ENCODE results near the gene EPGN.

Gene EPGN

GRCh38 chr4:74308215-74308614 is at the start of gene EPGN:
TSS of gene EPGN (plus strand) at chr4:74308470. CDS start at chr4:74308534, 64 bp downstream.
- no peak for DNase-seq

- no peak for DNase-seq
Observed at GRCh38 chr4:74258963-74259362, 49.3 kb upstream of the EPGN start.

- no peak for DNase-seq
Observed at GRCh38 chr4:74260036-74260435, 48.2 kb upstream of the EPGN start.

- peak in 1 of 2 experiments; percentile 1 for DNase-seq
Observed at GRCh38 chr4:74262522-74262921, 45.7 kb upstream of the EPGN start.

GRCh38 chr4:74263551-74263950 is 44.7 kb upstream of the EPGN start:
- DNase-seq = no peak

- DNase-seq = no peak
Observed at GRCh38 chr4:74266081-74266480, 42.2 kb upstream of the EPGN start.

GRCh38 chr4:74267998-74268606 is 40.2 kb upstream of the EPGN start:
- no peak for DNase-seq

- DNase-seq = no peak
Observed at GRCh38 chr4:74268643-74269042, 39.6 kb upstream of the EPGN start.

GRCh38 chr4:74278490-74278889 is 29.8 kb upstream of the EPGN start:
- no peak for DNase-seq

GRCh38 chr4:74279716-74280115 is 28.6 kb upstream of the EPGN start:
- DNase-seq = no peak

GRCh38 chr4:74282926-74283325 is 25.3 kb upstream of the EPGN start:
- DNase-seq = no peak

GRCh38 chr4:74283614-74284013 is 24.7 kb upstream of the EPGN start:
- no peak for DNase-seq

GRCh38 chr4:74284053-74284452 is 24.2 kb upstream of the EPGN start:
- DNase-seq = no peak

GRCh38 chr4:74287164-74287563 is 21.1 kb upstream of the EPGN start:
- DNase-seq = no peak

- no peak for DNase-seq
Observed at GRCh38 chr4:74287791-74288190, 20.5 kb upstream of the EPGN start.

GRCh38 chr4:74291471-74291870 is 16.8 kb upstream of the EPGN start:
- no peak for DNase-seq

- no peak for DNase-seq
Observed at GRCh38 chr4:74292111-74292870, 16.0 kb upstream of the EPGN start.

GRCh38 chr4:74293558-74293957 is 14.7 kb upstream of the EPGN start:
- DNase-seq = no peak

- DNase-seq = no peak
Observed at GRCh38 chr4:74294681-74295080, 13.6 kb upstream of the EPGN start.

GRCh38 chr4:74297539-74297938 is 10.7 kb upstream of the EPGN start:
- no peak for DNase-seq

- DNase-seq = no peak
Observed at GRCh38 chr4:74304095-74304625, 4.1 kb upstream of the EPGN start.

- DNase-seq = no peak
Observed at GRCh38 chr4:74305000-74305399, 3.3 kb upstream of the EPGN start.

GRCh38 chr4:74307170-74307569 is 1.1 kb upstream of the EPGN start:
- no peak for DNase-seq

- no peak for DNase-seq
Observed at GRCh38 chr4:74309223-74309622, 953 bp downstream of the EPGN start.
